NCI-H1694 treated with DMSO at 0.1 percent for 48 hours (cell line): ENCODE results near the gene CHMP6.

Experiments used
- DNase-seq: peaks from one replicate; lab custom pipeline; 2025; lab: John Stamatoyannopoulos, UW

Gene CHMP6

DNA sequence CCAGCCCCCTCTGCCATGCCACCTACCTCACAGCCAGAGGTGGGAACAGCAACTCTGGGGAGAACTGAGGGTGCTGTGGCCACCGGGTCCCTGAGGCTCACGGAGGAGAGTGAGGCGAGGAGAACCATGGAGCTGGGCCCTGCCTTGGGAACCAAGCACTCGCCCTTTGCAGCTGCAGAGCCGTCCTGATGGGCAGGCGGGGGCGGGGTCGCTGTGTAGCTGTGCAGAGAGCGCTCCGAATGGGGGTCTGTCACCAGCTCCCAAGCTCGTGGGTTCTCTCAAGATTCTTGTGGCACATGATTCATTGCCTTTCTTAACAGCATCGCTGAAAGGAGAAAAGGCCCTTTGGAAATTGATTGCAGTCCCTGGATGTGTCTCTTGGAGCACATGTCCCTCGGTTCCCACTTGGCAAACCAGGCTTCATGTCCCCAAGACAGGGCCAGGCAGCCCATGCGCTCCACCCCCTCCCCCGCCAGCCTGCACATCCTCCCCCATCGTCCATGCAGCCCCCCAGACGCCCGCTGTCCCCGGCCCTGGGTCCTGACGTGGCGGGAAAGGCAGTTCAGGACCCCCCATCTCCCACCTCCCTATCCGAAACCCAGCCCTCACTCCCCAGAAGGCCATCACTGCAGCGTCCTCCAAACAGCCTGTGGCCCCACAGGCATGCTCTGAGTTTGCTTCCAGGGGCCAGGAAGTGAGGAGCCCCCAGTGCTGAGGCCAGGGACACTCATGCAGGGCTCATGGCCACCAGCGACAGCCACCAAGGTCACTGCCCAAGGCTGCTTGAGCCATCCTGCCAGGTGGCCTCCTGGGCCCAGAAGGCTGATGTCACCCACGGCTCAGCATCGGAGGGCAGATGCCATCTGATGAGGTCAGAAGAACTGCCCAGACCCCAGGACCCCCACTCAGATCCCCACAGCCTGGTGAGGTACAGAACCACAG is 20.6 kb upstream of the CHMP6 start:
- no peak for DNase-seq

- no peak for DNase-seq
Observed at GRCh38 chr17:80971704-80972304, 19.8 kb upstream of the CHMP6 start.

GRCh38 chr17:80976701-80977100 is 14.9 kb upstream of the CHMP6 start:
- no peak for DNase-seq

DNA sequence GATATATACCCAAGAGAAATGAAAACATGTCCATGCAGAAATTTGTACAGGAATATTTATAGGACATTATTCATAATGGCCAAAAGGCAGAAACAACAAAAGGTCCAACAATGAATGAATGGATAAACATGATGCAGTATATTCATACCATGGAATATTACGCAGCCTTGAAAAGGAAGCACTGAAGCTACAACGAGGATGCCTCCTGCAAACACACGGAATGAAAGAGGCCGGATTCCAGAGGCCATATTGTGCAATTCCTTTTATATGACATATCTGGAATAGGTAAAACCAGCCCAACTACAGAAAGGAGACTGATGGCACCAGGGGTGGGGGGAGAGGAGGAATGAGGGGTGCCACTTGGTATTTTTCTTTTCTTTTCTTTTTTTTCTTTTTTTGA is 14.5 kb upstream of the CHMP6 start:
- DNase-seq = no peak

DNA sequence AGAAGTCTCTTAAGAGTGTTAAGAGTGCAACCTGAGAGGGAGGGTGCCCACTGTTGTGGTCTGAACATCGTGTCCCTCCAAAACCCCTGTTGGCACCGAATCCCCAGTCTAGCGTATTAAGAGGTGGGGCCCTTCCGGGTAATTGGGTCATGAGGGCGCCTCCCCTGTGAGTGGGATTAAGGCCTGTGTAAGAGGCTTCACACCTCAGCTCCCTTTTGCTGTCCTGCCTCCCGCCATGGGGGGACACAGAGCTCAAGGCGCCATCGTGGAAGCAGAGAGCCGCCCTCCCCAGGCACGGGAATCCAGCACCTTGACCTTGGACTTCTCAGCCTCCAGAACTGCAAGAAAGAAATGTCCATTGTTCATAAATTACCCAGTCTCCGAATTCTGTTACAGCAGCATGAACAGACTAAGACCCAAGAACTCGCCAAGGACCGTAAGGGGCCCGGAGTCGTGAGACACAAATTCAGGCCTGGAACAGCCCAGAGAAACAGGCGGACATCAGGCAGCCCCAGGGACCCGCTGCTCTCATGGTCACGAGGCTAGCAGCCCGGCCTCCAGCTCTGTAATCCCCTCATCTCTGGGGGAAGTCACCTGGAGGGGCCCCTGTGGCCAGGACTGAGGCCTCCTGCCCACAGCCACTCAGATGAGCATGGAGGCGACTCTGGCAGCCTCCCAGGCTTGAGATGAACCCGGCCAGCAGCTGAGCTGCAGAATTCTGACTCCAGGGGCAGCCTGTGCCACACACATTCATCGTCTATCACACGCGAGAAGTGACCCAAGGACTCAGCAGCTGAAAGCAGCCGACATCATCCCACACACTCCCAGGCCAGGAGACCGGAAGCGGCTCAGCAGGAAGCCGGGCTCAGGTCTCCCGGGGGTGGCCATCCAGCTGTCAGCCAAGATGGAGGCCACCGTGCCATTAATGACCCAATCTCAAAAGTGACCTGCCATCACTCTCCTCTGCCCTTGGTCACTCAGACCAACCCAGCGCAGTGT is 12.8 kb upstream of the CHMP6 start:
- no peak for DNase-seq

- no peak for DNase-seq
Observed at GRCh38 chr17:80979547-80980378, 11.9 kb upstream of the CHMP6 start.

- no peak for DNase-seq
Observed at GRCh38 chr17:80980397-80981061, 11.1 kb upstream of the CHMP6 start.

- DNase-seq = no peak
Observed at GRCh38 chr17:80981062-80981902, 10.4 kb upstream of the CHMP6 start.

GRCh38 chr17:80981929-80982425 is 9.7 kb upstream of the CHMP6 start:
- no peak for DNase-seq

DNA sequence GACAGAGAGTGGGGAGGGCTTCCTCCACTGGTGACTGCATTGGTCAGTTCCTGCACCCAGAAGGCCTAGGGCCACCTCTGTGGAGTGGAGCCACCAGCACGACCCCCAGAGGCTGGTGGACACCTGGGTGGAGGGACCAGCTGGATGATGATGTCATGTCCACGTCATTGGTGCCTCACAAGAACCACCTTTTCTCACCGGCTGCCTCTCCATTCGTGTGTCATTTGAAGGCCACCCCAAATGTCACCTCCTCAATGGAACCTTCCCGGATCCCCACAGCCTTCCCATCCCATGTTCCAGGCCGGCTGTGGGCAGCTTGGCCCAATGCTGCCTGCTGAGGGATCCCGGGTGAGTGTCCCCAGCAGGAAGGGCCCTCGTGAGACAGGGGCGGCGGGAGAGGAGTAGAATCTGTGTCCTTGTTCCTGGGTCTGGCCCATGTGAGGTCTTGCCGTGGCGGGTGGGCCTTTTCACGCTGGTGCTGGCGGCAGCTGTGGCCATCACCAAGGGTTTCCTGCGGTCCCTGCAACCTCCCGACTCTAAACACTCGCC is 9.1 kb upstream of the CHMP6 start:
- no peak for DNase-seq

GRCh38 chr17:80983545-80983944 is 8.1 kb upstream of the CHMP6 start:
- no peak for DNase-seq

- DNase-seq = no peak
Observed at GRCh38 chr17:80984749-80985148, 6.9 kb upstream of the CHMP6 start.

DNA sequence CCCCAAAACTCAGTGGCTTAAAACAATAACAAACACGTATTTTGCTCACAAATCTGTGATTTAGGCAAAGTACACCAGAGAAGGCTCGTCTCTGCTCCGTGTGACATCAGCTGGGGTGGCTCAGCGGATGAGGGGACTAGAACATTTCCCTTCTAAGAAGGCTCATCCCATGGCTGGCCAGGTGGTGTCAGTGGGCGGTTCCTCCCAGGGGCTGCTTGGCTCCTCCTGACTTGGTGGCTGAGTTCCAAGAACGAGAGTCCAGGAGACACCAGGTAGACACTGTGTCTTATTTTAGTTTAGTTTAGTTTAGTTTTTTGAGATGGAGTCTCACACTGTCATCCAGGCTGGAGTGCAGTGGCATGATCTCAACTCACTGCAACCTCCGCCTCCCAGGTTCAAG is 5.6 kb upstream of the CHMP6 start:
- no peak for DNase-seq

GRCh38 chr17:80986816-80987475 is 4.7 kb upstream of the CHMP6 start:
- DNase-seq = no peak

DNA sequence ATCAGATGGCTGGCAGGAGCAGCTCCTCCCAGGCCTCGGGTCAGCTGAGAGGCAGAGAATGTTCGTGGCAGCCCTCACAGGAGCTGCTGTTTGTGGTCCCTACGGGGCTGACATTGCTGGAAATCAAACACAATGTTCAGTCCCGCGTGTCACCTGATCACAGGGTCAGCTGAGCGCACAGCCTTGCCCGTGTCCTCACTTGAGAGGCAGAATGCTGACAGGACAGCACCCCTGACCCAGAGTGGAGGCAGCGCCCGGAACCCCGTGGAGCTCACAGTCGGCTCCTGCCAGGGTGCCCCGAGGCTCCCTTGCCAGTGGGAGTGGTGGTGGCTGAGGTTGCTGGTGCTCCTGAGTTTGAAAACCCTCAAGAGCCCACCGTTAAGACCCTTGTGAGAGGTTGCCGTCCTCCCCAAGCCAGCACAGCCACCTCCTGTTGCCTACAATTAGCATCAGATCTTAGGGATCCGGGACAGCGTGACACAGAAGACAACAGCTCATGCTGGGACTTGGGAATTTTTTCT is 3.6 kb upstream of the CHMP6 start:
- no peak for DNase-seq

- DNase-seq = no peak
Observed at GRCh38 chr17:80989586-80989913, 2.1 kb upstream of the CHMP6 start.

- DNase-seq = peak; percentile 39
Observed at GRCh38 chr17:80990921-80991644, 558 bp upstream of the CHMP6 start.
